K562 (cell line): ENCODE data around the gene CREB5. TPM values are rescaled to one million over a fixed set of nuclear protein-coding genes. Genes with fewer than 3 reads are reported as not detected.

Source experiments
- ATAC-seq: fragments of 200-7000 bp; cut with Tn5 transposase; 3 replicates; pipeline ENCODE4 v1.9.1; 2020; ENCODE audit warnings: moderate library complexity
- BruUV-seq: library from RNA; stranded (reverse); fragments of 400-500 nt; replicated peaks from 2 replicates; lab custom pipeline; 2021; lab: Mats Ljungman, UMichigan
- CTCF ChIA-PET: fragments of 300-600 bp; formaldehyde crosslinking; extraction: SDS; loops from one replicate; lab custom pipeline; 2021; ENCODE audit warnings: low intra/inter-chr PET ratio; lab: Yijun Ruan, JAX
- POLR2A ChIA-PET: fragments of 300-600, 350-650 bp; sonication (Branson Sonifier 250); formaldehyde crosslinking; extraction: SDS; loops from one replicate; lab custom pipeline; 2021; ENCODE audit warnings: antibody characterized with exemption, inconsistent platforms; lab: Yijun Ruan, JAX
- DNase-seq, 4 experiments: peaks; one replicate each; pipeline versions ENCODE4 v3.0.0 to v3.0.0-alpha.2; 2011 to 2018; ENCODE audit warnings: low spot score in 3 of 4, mixed read lengths in 3 of 4; ENCODE audit errors: extremely low read depth in 1 of 4
- FAIRE-seq: peaks from 2 replicates; lab custom pipeline; 2011; peaks lifted over from hg19 to GRCh38; lab: Jason Lieb, UNC
- H2AFZ ChIP-seq: 2 replicates; pipeline ENCODE4 v1.6.0; 2011; ENCODE audit warnings: low read depth, low read length, control low read depth, inconsistent platforms
- H3K27ac ChIP-seq: fragments of 200-600 bp; 3 replicates; pipeline ENCODE4 v1.8.0; 2011; ENCODE audit warnings: low read depth, mild to moderate bottlenecking, control low read depth, inconsistent platforms, low read length, moderate library complexity, mixed read lengths; ENCODE audit errors: extremely low read depth
- H3K27me3 ChIP-seq, 2 experiments: fragments of 300-600 bp in 1 of 2; 2 replicates in 1 of 2; 3 replicates in 1 of 2; pipeline versions ENCODE4 v1.6.0 to v1.8.0; 2011; ENCODE audit warnings: inconsistent platforms in 2 of 2, low read length in 2 of 2, mild to moderate bottlenecking in 1 of 2, mixed read lengths in 1 of 2, moderate library complexity in 1 of 2; ENCODE audit not compliant: control insufficient read depth in 2 of 2, insufficient read depth in 2 of 2
- H3K36me3 ChIP-seq: fragments of 300-600 bp; 3 replicates; pipeline ENCODE4 v1.8.0; 2011; ENCODE audit warnings: mild to moderate bottlenecking, low read length, inconsistent platforms; ENCODE audit not compliant: control insufficient read depth, insufficient read depth
- H3K4me1 ChIP-seq, 2 experiments: fragments of 200-600 bp in 1 of 2; replicated peaks in 1 of 2; 2 replicates in 1 of 2; 3 replicates in 1 of 2; pipeline versions ENCODE4 v1.5.1 to v1.8.0; 2011; ENCODE audit warnings: inconsistent platforms in 2 of 2, low read length in 2 of 2, mild to moderate bottlenecking in 1 of 2, mixed read lengths in 1 of 2, moderate library complexity in 1 of 2; ENCODE audit not compliant: control insufficient read depth in 2 of 2, insufficient read depth in 2 of 2
- H3K4me2 ChIP-seq: 2 replicates; pipeline ENCODE4 v1.6.1; 2011; ENCODE audit warnings: low read length, control low read depth, inconsistent platforms, mixed read lengths; ENCODE audit not compliant: insufficient read depth
- H3K4me3 ChIP-seq: fragments of 200-600 bp; sonication (generic), shearing (Covaris generic); 2 replicates; pipeline ENCODE4 v1.5.1; 2016; ENCODE audit warnings: control low read depth, inconsistent platforms
- H3K79me2 ChIP-seq: fragments of 200-600 bp; 3 replicates; pipeline ENCODE4 v1.8.0; 2011; ENCODE audit warnings: low read length, inconsistent platforms; ENCODE audit not compliant: control insufficient read depth, insufficient read depth
- H3K9ac ChIP-seq, 2 experiments: 2 replicates each; pipeline versions ENCODE4 v1.6.0 to v1.6.1; 2011; ENCODE audit warnings: low read depth in 2 of 2, low read length in 2 of 2, control low read depth in 1 of 2, inconsistent platforms in 1 of 2, mild to moderate bottlenecking in 1 of 2, mixed read lengths in 1 of 2; ENCODE audit not compliant: insufficient read depth in 1 of 2
- H3K9me1 ChIP-seq: one replicate; pipeline ENCODE4 v1.6.0; 2011; ENCODE audit warnings: inconsistent platforms, mild to moderate bottlenecking, low read length, moderate library complexity; ENCODE audit not compliant: control insufficient read depth, insufficient read depth
- H3K9me3 ChIP-seq: replicated peaks from 2 replicates; pipeline ENCODE4 v1.5.1; 2011; ENCODE audit warnings: low read depth, low read length, inconsistent platforms; ENCODE audit not compliant: control insufficient read depth, insufficient read depth
- H4K20me1 ChIP-seq: replicated peaks from 2 replicates; pipeline ENCODE4 v1.6.1; 2011; ENCODE audit warnings: low read length, inconsistent platforms, mixed read lengths; ENCODE audit not compliant: control insufficient read depth, insufficient read depth
- BRCA1 ChIP-seq, 2 experiments: fragments of 450-650 bp in 1 of 2; sonication (generic) in 1 of 2; formaldehyde crosslinking in 1 of 2; IDR thresholded peaks; 2 replicates each; pipeline versions ENCODE4 v1.5.0 to v1.6.1; 2017 to 2020; ENCODE audit warnings: mild to moderate bottlenecking in 1 of 2, missing genetic modification reagents in 1 of 2
- CBFB ChIP-seq: sonication (generic); formaldehyde crosslinking; IDR thresholded peaks from 2 replicates; pipeline ENCODE4 v1.4.0; 2020; ENCODE audit warnings: mild to moderate bottlenecking, missing genetic modification reagents
- ELF2 ChIP-seq: fragments of 250-450 bp; sonication (Bioruptor Pico); IDR thresholded peaks from 2 replicates; pipeline ENCODE4 v1.5.0; 2021; ENCODE audit warnings: mild to moderate bottlenecking
- ETV1 ChIP-seq: fragments of 450-650 bp; conservative IDR thresholded peaks from 2 replicates; pipeline ENCODE4 v1.6.1; 2016; ENCODE audit warnings: missing genetic modification characterization, control low read depth, low read depth, missing compliant biosample characterization
- GTF2E2 ChIP-seq: fragments of 200-800 bp; sonication (Bioruptor generic); IDR thresholded peaks from 2 replicates; pipeline ENCODE4 v1.6.1; 2016; ENCODE audit warnings: missing genetic modification characterization, missing compliant biosample characterization
- KLF1 ChIP-seq: fragments of 450-650 bp; IDR thresholded peaks from 2 replicates; pipeline ENCODE4 v1.6.1; 2016; ENCODE audit warnings: missing genetic modification characterization, missing compliant biosample characterization
- KLF10 ChIP-seq: fragments of 250-450 bp; sonication (Bioruptor Pico); IDR thresholded peaks from 2 replicates; pipeline ENCODE4 v1.6.1; 2021; ENCODE audit warnings: matching md5 sums
- MNT ChIP-seq, 2 experiments: fragments of 450-650 bp; conservative IDR thresholded peaks; 2 replicates each; pipeline ENCODE4 v1.6.1; 2017; ENCODE audit warnings: mild to moderate bottlenecking in 2 of 2, moderate library complexity in 2 of 2
- MYBL2 ChIP-seq, 2 experiments: fragments of 450-650 bp in 1 of 2; sonication (generic) in 1 of 2; formaldehyde crosslinking in 1 of 2; IDR thresholded peaks; 2 replicates each; pipeline versions ENCODE4 v1.6.1 to v1.8.1; 2017 to 2022; ENCODE audit warnings: borderline replicate concordance in 1 of 2, inconsistent platforms in 1 of 2, low read depth in 1 of 2, mild to moderate bottlenecking in 1 of 2, missing genetic modification reagents in 1 of 2, moderate library complexity in 1 of 2
- SRSF3 ChIP-seq: fragments of 200-400 bp; formaldehyde crosslinking; IDR thresholded peaks from 2 replicates; pipeline ENCODE4 v1.6.1; 2016; ENCODE audit warnings: mild to moderate bottlenecking, low read length, moderate library complexity; ENCODE audit not compliant: insufficient read depth
- STAT5B ChIP-seq: fragments of 250-450 bp; sonication (Bioruptor Pico); IDR thresholded peaks from 2 replicates; pipeline ENCODE4 v1.8.0; 2021; ENCODE audit warnings: mild to moderate bottlenecking, inconsistent platforms
- ZNF12 ChIP-seq: sonication (generic); formaldehyde crosslinking; IDR thresholded peaks from 2 replicates; pipeline ENCODE4 v1.4.0; 2020; ENCODE audit warnings: mild to moderate bottlenecking, missing genetic modification reagents
- ZNF217 ChIP-seq: sonication (generic); formaldehyde crosslinking; IDR thresholded peaks from 2 replicates; pipeline ENCODE4 v1.8.0; 2022; ENCODE audit warnings: mild to moderate bottlenecking, missing genetic modification reagents
- ZNF23 ChIP-seq: fragments of 250-450 bp; sonication (Bioruptor Pico); IDR thresholded peaks from 2 replicates; pipeline ENCODE4 v1.4.0; 2020; ENCODE audit warnings: mild to moderate bottlenecking
- ZNF253 ChIP-seq: fragments of 250-450 bp; sonication (Bioruptor Pico); conservative IDR thresholded peaks from 2 replicates; pipeline ENCODE4 v1.6.1; 2021; ENCODE audit warnings: mild to moderate bottlenecking
- WGBS: fragments of 100-300 bp; shearing (Covaris generic); methylation state at CpG from one replicate; pipeline ENCODE4 v1.1.6; 2016; ENCODE audit warnings: low coverage, mixed read lengths; ENCODE audit not compliant: insufficient coverage; ENCODE audit errors: missing lambda C conversion rate; 5-methylcytosine and 5-hydroxymethylcytosine counted together
- in situ Hi-C: fragments of 300-500 bp; cut with MboI; formaldehyde crosslinking; loops from 4 replicates; pipeline ENCODE4 v1.15.0; 2018; ENCODE audit warnings: inconsistent platforms, mixed read lengths
- intact Hi-C: fragments of 100-400 bp; cut with micrococcal nuclease; formaldehyde crosslinking; loops from 2 replicates; pipeline ENCODE4 v1.14.2; 2022
- polyA plus RNA-seq, 8 experiments: library from polyadenylated mRNA; depleted of rRNA in 4 of 8; stranded (reverse) in 5 of 8; unstranded in 3 of 8; fragments of >200 nt; fragmentation: Nextera tagmentation in 2 of 8; fragmentation: Illumina TruSeq in 1 of 8; extraction: Ambion mirVana in 2 of 8; extraction: Trizol in 1 of 8; gene quantifications; 2 replicates each; pipeline versions ENCODE4 v1.2.1 to v1.2.3, GENCODE V29; 2011 to 2014; ENCODE audit warnings: inconsistent platforms in 1 of 8, missing spikeins in 1 of 8
- total RNA-seq, 7 experiments: library from RNA; depleted of rRNA in 6 of 7; stranded (reverse); fragments of >200 nt in 6 of 7; fragmentation: Illumina TruSeq in 2 of 7; extraction: Trizol in 2 of 7; gene quantifications; 2 replicates each; pipeline versions ENCODE4 v1.2.1 to v1.2.3, GENCODE V29; 2011 to 2021; ENCODE audit warnings: low replicate concordance in 1 of 7
- TF ChIP-seq, protein P1 (sequence below): sonication (generic); formaldehyde crosslinking; IDR thresholded peaks from 2 replicates; pipeline ENCODE4 v1.8.0; 2023; ENCODE audit warnings: mild to moderate bottlenecking, missing genetic modification reagents

CREB5 gene
- total and polyA plus RNA-seq, 9 of the 15 experiments (the other 6 are each of a cell fraction or from before 2014, with no cell fraction given), result 0.33 to 6.4 (median 1.8) TPM

- intact Hi-C loops, result no loop called here
- Histone ChIP-seq H3K4me1 (no peaks in the 10 kb centered on the region), H3K4me2 (no peak overlapping the region), H2AFZ (no peak overlapping the region), H3K9ac (no peak overlapping the region), H3K27ac (no peak overlapping the region), H3K4me3 (no peak overlapping the region), H3K36me3 (no peaks in the 10 kb centered on the region), H3K9me1 (no peaks in the 10 kb centered on the region), H3K27me3 (0 out of 5 replicates have a peak, but pooled peaks cover 0 to 4% of the 10 kb centered on the region in 2 experiments), H3K79me2 (no peaks in the 10 kb centered on the region), H4K20me1 (no peaks in the 10 kb centered on the region), H3K9me3 (no peaks in the 10 kb centered on the region)
- ChIA-PET CTCF (no interaction called here), POLR2A (interaction anchor here (1.2 kb wide), 1 partner anchor 28 kb away, joined by 3 read pairs; no protein-coding TSS in a partner anchor)
- WGBS, result 2% methylated on average over 5 of the region's 5 CpGs
- ATAC-seq (no peak), DNase-seq (no peak), FAIRE-seq (peak; percentile 32)
- BruUV-seq, result no TSS peak
- no peak for TF ChIP-seq CBFB
- TF ChIP-seq ZNF12 (CRISPR knock-in tag), result no peak
- no peak for TF ChIP-seq GTF2E2
- no peak for TF ChIP-seq ELF2 (CRISPR knock-in tag)
- TF ChIP-seq KLF10 (CRISPR knock-in tag), result no peak
- TF ChIP-seq ZNF23 (CRISPR knock-in tag), result no peak
- no peak for TF ChIP-seq MYBL2 (IDR thresholded peaks at IDR 0.05; ENCODE audit: low read depth)
- TF ChIP-seq MYBL2 (CRISPR knock-in tag; IDR thresholded peaks at IDR 0.05; ENCODE audit: borderline replicate concordance), result no peak
- TF ChIP-seq, protein P1, sequence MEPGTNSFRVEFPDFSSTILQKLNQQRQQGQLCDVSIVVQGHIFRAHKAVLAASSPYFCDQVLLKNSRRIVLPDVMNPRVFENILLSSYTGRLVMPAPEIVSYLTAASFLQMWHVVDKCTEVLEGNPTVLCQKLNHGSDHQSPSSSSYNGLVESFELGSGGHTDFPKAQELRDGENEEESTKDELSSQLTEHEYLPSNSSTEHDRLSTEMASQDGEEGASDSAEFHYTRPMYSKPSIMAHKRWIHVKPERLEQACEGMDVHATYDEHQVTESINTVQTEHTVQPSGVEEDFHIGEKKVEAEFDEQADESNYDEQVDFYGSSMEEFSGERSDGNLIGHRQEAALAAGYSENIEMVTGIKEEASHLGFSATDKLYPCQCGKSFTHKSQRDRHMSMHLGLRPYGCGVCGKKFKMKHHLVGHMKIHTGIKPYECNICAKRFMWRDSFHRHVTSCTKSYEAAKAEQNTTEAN (CRISPR knock-in tag), result no peak
- no peak for TF ChIP-seq ZNF253 (CRISPR knock-in tag)
- TF ChIP-seq ETV1 (tag), result no peak
- TF ChIP-seq SRSF3, result no peak
- TF ChIP-seq MNT (conservative IDR thresholded peaks at IDR 0.05), result no peak
- TF ChIP-seq KLF1, result no peak
- no peak for TF ChIP-seq STAT5B
- TF ChIP-seq ZNF217, result no peak
- no peak for TF ChIP-seq BRCA1 (IDR thresholded peaks at IDR 0.05)
- TF ChIP-seq BRCA1 (CRISPR knock-in tag; IDR thresholded peaks at IDR 0.05), result no peak
- in situ Hi-C loops, result no loop called here
Observed at GRCh38 chr7:28818996-28819395, 406.7 kb downstream of the CREB5 start.
